Stimulated activated CD8-positive, alpha-beta memory T cell treated with anti-CD3 and anti-CD28 coated beads, Interleukin-2, amount 100 ng/mL, for 1 hour (primary cell): ENCODE measurements around the gene SLC38A1.
"Not testable (repeated sequence)": the region's sequence is repeated elsewhere in the genome, so short reads cannot be mapped to it uniquely, and the experiment has no call there.

Experiments
- DNase-seq, 2 donors: peaks; one replicate each; pipeline ENCODE4 v3.0.0-alpha.2; 2020; ENCODE audit warnings: low read depth in 2 of 2

SLC38A1 gene

DNA sequence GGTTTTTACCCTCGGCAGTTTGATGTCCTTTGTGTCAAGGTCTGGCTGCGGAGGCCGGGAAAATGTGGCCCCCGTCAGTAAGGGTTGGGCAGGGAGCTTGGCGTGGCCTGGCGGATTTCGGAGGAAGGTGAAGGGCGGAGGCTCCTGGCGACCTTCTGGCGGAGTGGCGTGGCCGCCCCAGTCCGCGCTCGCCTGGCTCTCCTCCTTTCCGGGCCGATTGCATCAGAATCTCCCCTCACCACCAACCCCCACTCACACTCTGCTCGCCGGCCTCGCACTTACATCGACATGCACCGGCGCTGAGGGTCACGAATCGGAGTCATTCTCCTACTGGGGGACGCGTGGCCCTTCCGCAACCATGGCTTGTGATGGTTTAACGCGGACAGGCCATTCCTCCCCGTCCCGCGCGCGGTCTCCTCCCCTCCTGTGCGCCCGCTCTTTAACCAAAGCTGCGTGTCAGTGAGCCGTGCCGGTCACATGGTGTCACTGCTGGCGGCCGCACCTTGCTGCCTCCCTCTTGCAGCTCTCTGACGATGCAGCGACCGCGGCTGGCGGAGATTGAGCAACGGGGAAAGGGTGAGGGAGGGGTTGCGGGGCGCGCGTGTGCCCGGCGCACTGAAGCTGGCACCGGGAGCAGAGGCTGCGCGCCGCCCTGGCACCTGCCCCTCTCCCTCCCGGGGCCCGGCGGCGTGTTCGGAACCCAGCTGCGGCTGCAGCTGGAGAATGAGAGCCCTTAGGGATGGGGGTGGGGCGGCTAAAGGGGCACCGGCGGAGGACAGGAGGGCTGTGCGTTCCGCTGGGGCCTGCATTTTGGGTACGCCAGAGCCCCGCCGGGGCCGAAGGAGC is at the start of gene SLC38A1:
TSS of gene SLC38A1 (minus strand) at position 461 of the 846 bp plus-strand sequence. CDS start 29,243 bp downstream, outside the sequence.
- peak; percentile 71 to 76 for DNase-seq

DNA sequence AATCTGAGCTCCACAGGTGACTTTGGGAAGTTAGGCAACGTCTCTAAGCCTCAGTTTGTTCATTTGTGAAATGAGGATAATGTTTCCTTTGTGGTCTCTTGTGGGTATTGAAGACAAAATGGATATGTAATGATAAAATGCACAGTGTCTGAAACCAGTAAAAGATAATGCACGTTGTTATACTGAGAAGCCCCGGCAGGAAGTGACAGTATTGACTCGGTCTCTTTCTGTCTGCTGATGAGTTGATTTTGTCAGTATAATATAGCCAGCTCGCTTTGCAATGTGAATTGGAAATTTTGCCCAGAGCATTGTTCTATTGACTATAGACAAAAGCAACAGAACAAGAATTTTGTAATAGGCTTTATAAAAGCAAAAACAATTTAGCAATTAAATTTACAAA is 49.2 kb upstream of the SLC38A1 start:
- DNase-seq, result no peak

DNA sequence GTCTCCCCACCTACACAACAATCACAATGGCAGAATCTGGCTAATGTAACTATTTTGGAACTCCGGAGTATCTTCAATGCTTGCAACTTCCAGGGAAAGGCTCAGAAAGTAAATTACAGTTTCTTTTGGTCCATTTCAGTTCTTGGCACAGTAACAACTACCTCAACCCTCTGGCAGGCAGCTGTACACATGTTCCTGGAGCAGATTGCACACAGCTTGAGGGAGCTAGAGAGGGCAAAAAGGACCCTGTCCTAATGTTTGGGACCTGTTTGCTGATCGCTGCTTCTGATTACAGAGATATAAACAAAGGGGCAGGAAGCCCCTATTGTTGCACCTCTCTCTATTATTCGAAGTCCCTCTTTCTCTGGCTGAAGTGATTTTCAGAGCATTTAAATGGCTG is 35.2 kb upstream of the SLC38A1 start:
- DNase-seq, result no peak

DNA sequence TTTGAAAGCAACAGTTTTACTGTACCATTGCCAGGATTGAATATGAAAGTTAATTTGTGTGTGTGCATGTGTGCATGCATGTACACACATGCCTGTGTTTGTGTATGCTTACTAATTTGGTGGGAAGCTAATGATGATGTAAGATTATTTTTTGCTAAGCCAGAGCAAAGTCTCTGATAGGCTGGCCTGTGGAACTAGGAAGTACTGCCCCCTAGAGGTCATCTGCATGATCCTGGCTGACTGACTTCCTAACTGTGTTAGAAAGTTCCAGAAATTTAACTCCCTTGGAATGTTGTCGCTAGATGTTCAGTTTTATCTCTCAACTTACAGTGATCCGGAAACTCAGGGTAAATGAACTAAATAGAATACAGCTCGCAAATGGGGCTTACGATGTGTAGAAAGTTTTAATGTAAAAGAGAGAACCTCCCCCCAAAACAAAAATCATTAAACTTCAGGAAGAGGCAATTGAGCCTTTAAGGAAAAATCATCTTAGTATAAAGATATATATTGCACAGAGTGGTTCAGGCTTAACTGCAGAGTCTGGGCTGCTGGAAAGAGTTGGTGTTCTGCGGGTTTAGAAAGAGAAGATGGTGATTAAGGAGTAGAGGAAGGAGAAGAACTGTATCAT is 34.3 kb upstream of the SLC38A1 start:
- peak; percentile 9 to 22 for DNase-seq

DNA sequence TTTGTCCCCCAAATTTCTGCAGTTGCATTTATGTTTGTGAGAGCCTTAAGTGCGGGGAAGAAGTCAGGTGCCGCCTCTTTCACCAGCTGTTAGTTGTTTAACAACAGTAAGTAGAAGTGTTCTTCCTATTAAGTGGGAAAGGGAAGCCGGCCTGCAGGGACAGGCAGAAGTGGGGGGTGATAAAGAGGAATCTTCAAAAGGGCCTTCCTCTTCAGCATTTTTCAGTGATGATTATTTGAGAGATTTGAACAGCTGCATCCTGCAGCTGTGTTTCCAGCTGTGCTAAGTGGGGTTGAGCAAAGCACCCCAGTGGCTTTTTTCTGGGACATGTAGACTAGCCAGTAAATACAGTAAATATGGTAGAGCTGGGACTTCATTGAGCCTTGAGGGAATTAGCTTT is 32.1 kb upstream of the SLC38A1 start:
- no peak for DNase-seq

DNA sequence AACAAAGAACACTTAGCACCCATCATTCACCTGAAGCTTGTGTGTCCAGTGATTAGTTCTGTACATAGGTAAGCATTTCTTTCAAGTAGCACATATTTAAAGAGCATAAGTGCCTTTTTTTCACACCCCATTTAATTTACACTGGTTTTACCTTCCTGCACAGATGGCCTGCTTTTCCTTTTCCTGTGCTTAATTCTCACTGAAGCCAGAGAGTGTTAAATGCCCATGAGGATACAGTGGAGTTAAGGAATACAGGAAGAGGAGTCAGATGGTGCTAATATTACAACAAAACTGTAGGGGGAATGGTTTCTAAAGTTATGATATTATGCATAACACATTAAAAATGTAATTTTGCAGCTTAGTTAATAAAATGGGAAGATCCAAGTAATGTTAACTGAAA is 31.0 kb upstream of the SLC38A1 start:
- DNase-seq, result no peak

DNA sequence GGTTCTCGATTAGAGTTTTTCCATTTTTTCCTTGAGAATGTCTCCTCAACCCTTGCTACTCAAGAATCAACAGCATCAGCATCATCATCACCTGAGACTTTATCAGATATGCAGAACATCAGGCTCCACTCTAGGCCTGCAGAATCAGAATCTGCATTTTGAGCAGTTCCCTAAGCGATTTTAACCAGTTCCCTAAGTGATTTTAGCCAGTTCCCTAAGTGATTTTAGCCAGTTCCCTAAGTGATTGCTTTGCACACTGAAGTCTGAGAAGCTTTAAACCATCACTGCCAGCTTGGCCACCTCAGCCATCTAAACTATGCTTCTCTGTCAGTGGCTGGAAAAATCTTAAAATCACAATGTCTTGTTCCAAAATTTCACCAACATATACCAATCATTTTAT is 29.4 kb upstream of the SLC38A1 start:
- DNase-seq, result no peak

DNA sequence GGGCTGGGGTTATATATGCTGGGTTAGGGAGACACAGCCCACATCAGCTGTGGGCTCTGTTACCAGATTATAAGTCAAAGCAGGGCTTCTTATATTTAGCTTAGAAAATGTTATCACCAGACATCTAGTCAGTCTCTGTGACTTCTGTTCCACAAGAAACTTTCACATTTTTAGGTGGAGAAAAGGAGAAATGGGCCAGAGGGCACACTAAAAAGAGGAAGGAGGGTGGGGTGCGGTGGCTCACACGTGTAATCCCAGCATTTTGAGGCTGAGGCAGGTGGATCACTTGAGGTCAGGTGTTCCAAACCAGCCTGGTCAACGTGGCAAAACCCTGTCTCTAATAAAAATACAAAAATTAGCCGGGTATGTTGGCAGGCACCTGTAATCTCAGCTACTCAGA is 28.0 kb upstream of the SLC38A1 start:
- DNase-seq, result no peak

DNA sequence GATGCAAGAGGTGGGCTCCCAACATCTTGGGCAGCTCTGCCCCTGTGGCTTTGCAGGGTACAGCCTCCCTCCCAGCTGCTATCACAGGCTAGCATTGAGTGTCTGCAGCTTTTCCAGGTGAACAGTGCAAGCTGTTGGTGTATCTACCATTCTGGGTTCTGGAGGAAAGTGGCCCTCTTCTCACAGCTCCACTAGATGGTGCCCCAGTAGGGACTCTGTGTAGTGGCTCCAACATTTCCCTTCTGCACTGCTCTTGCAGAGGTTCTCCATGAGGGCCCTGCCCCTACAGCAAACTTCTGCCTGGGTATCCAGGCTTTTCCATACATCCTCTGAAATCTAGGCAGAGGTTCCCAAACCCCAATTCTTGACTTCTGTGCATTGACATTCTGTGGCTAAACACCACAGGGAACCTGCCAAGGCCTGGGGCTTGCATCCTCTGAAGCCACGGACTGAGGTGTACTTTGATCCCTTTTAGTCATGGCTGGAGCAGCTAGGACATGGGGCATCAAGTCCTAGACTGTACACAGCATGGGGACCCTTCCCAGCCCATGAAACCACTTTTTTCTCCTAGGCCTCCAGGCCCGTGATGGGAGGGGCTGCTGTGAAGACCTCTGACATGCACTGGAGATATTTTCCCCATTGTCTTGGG is 24.0 kb upstream of the SLC38A1 start:
- DNase-seq, result no peak

DNA sequence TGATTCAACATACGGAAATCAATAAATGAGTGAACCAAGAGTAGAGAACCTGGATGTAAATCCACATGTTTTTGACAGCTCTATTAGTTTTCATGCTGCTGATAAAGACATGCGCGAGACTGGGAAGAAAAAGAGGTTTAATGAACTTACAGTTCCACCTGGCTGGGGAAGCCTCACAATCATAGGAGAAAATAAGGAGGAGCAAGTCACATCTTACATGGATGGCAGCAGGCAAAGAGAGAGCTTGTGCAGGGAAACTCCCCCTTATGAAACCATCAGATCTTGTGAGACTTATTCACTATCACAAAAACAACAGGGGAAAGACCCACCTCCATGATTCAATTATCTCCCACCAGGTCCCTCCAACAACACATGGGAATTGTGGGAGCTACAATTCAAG is 23.1 kb upstream of the SLC38A1 start:
- not testable (repeated sequence) for DNase-seq

DNA sequence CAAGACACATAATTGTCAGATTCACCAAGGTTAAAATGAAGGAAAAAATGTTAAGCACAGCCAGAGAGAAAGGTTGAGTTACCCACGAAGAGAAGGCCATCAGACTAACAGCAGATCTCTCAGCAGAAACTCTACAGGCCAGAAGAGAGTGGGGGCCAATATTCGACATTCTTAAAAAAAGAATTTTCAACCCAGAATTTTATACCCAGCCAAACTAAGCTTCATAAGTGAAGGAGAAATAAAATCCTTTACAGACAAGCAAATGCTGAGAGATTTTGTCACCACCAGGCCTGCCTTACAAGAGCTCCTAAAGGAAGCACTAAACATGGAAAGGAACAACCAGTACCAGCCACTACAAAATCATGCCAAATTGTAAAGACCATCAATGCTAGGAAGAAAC is 16.3 kb upstream of the SLC38A1 start:
- DNase-seq, result not testable (repeated sequence)

DNA sequence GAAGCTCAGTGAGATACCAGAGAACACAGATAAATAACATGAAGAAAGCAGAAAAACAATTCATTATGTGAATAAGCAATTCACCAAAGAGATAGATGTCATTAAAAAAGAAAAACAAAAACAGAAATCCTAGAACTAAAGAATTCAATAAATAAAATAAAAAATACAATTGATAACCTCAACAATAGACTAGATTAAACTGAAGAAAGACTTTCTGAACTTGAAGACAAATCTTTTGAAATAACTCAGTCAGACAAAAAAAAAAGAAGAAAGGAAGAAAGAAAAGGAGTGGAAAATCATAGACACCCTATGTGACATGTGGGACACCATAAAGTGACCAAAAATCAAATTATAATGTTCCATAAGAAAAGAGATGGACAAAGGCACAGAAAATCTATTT is 14.0 kb upstream of the SLC38A1 start:
- no peak for DNase-seq

DNA sequence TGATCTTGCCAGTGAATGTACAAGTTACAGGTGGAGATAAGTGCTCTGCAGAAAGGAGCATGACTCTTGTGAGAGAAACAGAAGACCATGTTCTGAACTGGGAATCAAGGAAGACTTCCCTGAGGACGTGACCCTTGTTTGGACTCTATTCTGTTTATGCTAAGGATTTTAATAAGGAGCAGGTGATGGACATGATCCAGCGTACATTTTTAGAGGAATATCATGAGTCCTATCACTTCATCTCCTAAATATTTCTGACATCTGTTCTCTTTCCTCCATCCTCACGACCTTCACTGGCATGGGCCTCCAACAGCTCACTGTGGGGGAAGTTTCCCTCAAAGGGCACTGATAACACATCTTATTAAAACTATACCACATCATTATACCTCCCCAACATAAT is 7.9 kb upstream of the SLC38A1 start:
- no peak for DNase-seq

DNA sequence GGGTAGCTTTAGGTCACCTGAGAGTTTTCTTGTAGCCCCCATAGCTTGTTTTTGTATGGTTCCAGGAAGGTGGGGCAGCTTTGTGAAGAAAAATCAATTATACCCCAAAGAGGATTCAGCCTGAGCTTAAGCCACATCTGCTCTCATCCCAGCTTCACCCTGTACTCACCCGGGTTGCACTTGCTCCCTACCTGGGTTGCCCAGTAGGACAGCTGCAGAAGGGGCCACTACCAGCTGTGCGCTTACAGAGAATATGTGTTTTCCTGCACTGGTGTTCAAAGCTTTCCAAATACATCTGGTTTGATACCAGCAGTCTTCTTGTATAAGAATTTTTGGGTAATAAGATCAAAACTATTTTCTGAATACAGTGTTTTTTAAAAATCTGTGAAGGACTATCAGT is 3.0 kb upstream of the SLC38A1 start:
- DNase-seq, result no peak

DNA sequence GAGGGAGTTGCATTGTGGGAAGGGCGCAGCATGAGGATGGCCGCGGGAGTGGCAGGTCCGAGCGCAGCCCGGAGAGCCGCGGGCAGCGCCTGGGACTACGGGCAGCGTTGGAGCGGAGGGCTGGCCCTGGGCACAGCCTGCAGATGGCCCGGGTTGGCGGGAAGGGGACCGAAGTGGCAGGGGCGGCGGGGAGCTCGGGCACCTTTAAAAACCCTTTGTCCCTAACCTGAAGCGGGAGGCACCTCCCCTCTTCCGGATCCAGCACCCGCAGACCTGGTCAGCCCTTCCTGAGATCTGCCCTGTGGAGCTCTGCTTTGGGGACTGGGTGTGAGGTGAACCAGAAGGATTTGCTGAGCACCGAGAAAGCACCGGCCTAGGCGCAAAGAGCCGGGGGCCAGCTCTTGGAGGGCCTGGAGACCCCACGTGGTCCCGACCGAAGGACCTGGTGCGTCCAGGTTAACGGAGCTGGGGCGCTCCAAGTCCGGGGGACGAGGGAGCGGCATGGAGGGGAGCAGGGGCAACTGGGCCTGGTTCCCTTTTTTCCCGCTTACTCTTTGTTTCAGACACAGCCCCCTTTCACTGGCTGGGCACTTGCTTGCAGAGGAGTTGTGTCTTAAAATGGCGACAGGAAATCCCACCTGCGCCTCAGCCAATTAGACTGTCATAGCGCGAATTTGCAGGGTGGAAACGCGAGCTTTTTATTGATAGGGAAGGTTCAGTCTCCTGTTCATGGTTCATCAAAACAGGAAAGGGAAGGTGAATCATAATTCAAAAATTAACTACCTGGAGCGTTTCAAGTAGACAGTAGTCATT is 792 bp upstream of the SLC38A1 start:
- peak; percentile 40 to 43 for DNase-seq

DNA sequence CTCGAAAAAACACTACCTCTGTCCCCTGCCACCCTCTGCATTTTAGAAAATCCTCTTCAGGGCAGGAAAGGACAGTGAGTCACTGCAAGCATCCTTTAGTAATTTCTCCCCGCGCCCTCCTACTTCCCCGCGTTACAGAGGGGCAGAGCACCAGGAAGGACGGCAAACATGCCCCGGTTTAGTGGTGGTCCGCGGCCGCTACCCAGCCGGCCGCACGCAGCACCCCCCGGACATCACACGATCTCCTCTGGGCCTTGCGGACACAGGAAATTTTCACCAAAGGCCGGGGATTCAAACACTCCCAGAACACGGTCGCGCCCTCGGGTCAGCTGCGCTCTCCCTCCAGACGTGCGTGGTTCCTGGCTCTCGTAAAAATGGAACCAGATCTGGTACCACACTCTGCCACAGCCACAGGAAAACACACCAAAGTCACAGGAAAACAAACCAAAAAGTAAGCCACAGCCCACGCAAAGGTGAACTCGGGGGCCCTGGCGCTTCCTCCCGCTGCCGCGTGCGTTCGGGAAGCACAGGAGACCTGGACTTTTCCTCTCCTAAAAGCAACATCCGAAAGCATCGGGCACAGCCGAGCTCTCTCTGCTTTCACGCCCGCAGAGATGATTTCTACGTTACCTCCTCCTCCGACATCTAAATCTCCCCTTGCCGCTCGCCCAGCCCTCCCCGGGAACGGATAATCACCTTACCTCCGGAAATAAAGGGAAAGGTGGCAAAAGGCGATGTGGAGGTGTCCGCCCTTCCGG is 839 bp downstream of the SLC38A1 start:
- DNase-seq, result no peak

DNA sequence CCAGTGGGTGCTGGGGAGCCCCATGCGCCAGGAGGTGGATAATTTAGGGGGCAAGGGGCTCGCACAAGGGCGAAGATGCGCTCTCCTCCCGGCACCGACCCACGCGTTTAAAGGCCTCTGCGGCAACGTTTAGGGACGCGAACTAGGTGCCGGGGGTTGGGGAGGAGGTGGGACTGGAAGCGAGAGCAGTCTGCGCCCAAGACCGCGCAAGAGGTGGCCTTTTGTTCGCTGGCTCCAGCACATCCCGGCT is 1.3 kb downstream of the SLC38A1 start:
- DNase-seq, result no peak

DNA sequence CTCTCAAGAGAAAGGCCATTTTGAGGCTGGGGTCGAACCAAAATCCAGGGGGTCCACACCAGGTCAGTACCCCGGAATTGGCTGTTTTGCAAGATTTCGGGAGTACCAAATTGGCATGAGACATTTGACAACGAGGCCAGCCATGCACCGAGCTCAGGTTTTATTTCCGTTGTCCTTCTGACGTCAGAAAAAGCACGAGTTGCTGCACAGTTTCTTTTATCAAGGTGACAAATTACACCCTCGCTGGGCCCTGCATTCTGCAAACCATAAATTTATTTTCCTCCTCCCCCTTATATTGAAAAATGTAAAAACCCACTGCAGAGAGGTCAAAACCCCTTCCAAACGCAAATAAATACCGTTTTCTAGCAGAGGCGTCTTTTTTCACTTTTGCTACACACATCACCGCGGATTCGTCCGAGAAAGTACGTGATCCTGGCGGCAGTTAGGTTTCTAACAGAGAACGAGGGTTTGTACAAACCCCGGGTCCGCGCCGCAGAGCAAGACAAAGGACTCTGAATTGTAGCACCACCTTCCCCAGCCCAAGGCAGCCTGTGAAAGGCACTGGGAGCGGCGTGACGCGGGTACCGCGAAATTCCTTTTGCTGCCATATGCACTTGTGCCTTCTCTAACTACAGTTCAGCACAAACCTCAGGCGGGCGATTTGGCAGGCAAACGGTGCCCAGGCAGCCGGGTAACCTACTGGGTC is 1.8 kb downstream of the SLC38A1 start:
- peak; percentile 40 to 51 for DNase-seq

DNA sequence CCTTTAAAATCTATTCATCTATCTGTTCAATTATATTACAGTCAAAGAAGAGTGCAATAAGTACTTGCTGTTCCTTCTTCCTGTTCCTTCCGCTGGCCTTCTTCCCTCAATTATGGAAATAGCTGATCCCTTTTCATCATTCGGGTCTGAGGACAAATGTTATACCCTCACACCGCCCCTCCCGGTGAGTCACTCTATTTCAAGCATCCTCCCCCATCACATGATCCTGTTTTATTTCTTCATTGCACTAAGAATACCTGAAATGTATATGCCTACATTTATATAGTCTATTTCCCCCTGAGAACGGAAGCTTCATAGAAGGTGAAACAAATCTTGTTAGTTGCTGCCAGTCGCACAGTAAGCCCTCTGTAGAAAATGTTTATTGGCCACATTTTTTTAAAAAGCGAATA is 2.5 kb downstream of the SLC38A1 start:
- peak in 1 of 2 donors; percentile 30 for DNase-seq

DNA sequence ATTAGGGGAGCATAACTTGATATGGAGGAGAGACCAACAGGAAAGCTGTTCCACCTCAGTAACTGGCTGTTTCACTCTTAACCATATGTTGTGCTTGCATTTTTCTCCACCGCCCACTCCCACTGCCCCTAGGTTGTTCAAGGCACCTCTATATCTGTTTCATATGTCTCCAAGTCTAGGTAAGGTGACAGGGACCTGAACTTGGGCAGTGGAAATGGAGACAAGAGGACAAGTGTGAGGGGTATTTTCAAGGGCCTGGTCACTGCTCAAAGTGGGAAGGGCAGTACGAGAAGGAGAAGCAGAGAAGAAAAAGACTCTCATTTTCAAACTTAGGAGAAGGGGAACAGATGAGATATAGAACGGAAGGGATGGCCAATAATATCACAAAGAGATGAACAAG is 3.1 kb downstream of the SLC38A1 start:
- no peak for DNase-seq

DNA sequence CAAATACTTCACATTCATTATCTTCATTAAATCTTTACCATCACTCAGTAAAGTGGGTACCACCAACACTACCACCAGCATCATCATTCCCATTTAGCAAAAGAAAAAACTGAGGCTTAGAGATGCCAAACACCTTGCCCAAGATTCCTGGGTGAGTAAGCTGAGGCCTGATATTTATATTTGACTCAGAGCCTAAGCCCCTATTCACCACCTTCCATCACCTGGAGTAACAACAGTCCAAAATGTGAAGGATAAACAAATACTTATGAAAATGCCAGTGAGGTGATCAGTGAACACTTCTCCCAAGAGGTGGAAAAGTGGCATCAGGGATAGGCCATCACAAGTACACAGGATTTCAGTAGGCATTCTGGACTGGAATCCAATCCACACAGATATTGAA is 3.7 kb downstream of the SLC38A1 start:
- DNase-seq, result no peak
